ENCODE data around the gene PRDM12. TPM values are rescaled to one million over a fixed set of nuclear protein-coding genes. Genes with fewer than 3 reads are reported as not detected.

Gene PRDM12
- total RNA-seq, 1 experiment from 2014 or later: not detected

GRCh38 chr9:130623466-130623865, 40.9 kb upstream of the PRDM12 start:
- H2AFZ ChIP-seq (ENCODE audit: low read length): no peak overlapping the region
- H3K4me1 ChIP-seq (ENCODE audit: insufficient read depth, low read length): no peaks in the 10 kb centered on the region
- no peak overlapping the region for H2BK120ac ChIP-seq (ENCODE audit: low read depth, low read length, poor library complexity, severe bottlenecking)
- H3K27ac ChIP-seq (ENCODE audit: insufficient read length, low read depth, low read length): no peak overlapping the region
- no peak overlapping the region for H3K9ac ChIP-seq (ENCODE audit: extremely low read depth, insufficient read length, low read length)
- no peak overlapping the region for H4K5ac ChIP-seq (ENCODE audit: insufficient read length, low read depth, low read length)
- no peaks in the 10 kb centered on the region for H3K79me1 ChIP-seq (ENCODE audit: insufficient read depth, low read depth, low read length, poor library complexity, severe bottlenecking)
- no peak overlapping the region for H3T11ph ChIP-seq (ENCODE audit: low read length)
- Mint-ChIP-seq H3K9me3 (no peaks in the 10 kb centered on the region), H3K27ac (no peak overlapping the region; a peak in 1 of 7 replicates), H3K4me1 (peaks cover 10 to 14% of the 10 kb centered on the region in 2 experiments), H3K4me3 (no peak overlapping the region), H3K27me3 (ENCODE audit: low read depth) (no peaks in the 10 kb centered on the region; the same call in 1 of the 2 replicates), H3K36me3 (ENCODE audit: insufficient read depth in 1 of 3, low read depth in 3 of 3) (peaks cover 41 to 87% (median 87%) of the 10 kb centered on the region in 3 experiments)
- no peak for DNase-seq
- TF ChIP-seq, protein P1, sequence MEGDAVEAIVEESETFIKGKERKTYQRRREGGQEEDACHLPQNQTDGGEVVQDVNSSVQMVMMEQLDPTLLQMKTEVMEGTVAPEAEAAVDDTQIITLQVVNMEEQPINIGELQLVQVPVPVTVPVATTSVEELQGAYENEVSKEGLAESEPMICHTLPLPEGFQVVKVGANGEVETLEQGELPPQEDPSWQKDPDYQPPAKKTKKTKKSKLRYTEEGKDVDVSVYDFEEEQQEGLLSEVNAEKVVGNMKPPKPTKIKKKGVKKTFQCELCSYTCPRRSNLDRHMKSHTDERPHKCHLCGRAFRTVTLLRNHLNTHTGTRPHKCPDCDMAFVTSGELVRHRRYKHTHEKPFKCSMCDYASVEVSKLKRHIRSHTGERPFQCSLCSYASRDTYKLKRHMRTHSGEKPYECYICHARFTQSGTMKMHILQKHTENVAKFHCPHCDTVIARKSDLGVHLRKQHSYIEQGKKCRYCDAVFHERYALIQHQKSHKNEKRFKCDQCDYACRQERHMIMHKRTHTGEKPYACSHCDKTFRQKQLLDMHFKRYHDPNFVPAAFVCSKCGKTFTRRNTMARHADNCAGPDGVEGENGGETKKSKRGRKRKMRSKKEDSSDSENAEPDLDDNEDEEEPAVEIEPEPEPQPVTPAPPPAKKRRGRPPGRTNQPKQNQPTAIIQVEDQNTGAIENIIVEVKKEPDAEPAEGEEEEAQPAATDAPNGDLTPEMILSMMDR (conservative IDR thresholded peaks at IDR 0.05): no peak
- H2BK15ac ChIP-seq (ENCODE audit: low read depth, low read length): no peak overlapping the region
- H3K9me3 ChIP-seq (ENCODE audit: control insufficient read depth, low read depth, low read length): no peaks in the 10 kb centered on the region
- no peak overlapping the region for H3K18ac ChIP-seq (ENCODE audit: insufficient read length, low read depth, low read length)
- no peaks in the 10 kb centered on the region for H3K79me2 ChIP-seq (ENCODE audit: insufficient read depth, low read length)
- H4K91ac ChIP-seq (ENCODE audit: insufficient read length, low read depth, low read length): no peak overlapping the region
- H3K27me3 ChIP-seq (ENCODE audit: insufficient read depth, low read length): no peaks in the 10 kb centered on the region
- H3K4ac ChIP-seq (ENCODE audit: low read depth, low read length): no peak overlapping the region
- no peak overlapping the region for H3K14ac ChIP-seq (ENCODE audit: insufficient read depth, low read length)
- WGBS (ENCODE audit: extremely low coverage, insufficient read length, low lambda C conversion rate): no CpG with 5 or more reads among the region's 10 CpGs
- H2BK20ac ChIP-seq (ENCODE audit: low read depth, low read length, poor library complexity, severe bottlenecking): no peak overlapping the region
- no peak overlapping the region for H3K56ac ChIP-seq (ENCODE audit: insufficient read length, low read depth, low read length)
- H2BK12ac ChIP-seq (ENCODE audit: insufficient read length, low read depth, low read length): no peak overlapping the region
- no peak overlapping the region for H3K23ac ChIP-seq (ENCODE audit: insufficient read length, low read depth, low read length)
- H4K20me1 ChIP-seq (ENCODE audit: control insufficient read depth, insufficient read depth, insufficient read length): no peaks in the 10 kb centered on the region
- no peak overlapping the region for H3K4me2 ChIP-seq (ENCODE audit: insufficient read depth, insufficient read length, low read length)
- H4K8ac ChIP-seq (replicated peaks; ENCODE audit: insufficient read length, low read depth, low read length): no peak overlapping the region
- no peaks in the 10 kb centered on the region for H3K23me2 ChIP-seq (ENCODE audit: insufficient read length, low read depth, low read length, poor library complexity, severe bottlenecking)
- no peak overlapping the region for H2AK5ac ChIP-seq (ENCODE audit: insufficient read length, low read length)
- H2BK5ac ChIP-seq (ENCODE audit: insufficient read length, low read length): no peak overlapping the region
